GM19035 (cell line): ENCODE results near the gene TMEFF2.
"Not testable (repeated sequence)": the region's sequence is repeated elsewhere in the genome, so short reads cannot be mapped to it uniquely, and the experiment has no call there.

ENCODE experiments used
- ATAC-seq: cut with Tn5 transposase; IDR thresholded peaks from one replicate; pipeline ENCODE4 v1.9.1; 2021; ENCODE audit not compliant: unreplicated experiment

TMEFF2 gene

DNA sequence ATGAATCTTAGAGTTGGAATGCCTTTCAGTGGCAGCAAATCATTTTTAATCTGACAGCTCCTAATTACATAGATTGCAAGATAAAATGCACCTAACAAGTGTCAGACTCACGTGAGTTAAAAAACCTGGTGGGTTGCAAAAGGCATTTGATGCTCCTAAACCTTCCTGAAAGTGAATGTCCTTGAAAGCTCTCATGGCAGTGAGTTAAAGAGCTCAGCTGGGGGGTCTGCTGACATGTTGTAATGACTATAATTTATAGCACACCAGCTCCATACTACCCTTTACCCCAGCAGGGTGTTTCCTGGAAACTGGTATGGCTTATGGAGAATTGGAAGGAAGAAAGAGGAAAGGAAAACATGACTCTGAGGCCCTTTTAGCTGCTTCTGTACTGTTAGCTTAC is 256.0 kb downstream of the TMEFF2 start:
- ATAC-seq = no peak

DNA sequence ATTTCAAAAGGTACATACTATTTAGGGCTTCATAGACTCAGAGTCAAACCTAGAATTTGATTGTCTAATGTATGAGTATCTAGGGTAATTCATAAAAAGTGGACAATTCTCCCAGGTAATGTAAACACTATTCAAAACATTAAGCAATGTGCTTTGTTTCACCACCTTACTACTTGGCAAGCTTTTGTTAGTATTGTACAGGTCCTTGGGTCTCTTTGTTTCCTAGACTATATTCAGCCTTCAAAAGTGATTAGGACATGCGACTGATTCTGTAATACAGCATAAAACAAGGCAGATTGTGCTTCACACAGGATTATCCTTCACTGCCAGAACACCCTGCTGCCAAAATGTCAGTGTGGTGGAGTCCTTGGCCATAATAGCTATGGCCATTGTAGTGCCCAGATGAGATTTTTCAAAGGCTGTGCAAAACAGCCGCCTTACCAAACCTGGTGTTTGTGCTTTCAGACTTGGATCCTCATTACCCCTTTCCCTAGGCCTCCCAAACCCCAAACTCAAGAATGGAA is 257.8 kb downstream of the TMEFF2 start:
- no peak for ATAC-seq

DNA sequence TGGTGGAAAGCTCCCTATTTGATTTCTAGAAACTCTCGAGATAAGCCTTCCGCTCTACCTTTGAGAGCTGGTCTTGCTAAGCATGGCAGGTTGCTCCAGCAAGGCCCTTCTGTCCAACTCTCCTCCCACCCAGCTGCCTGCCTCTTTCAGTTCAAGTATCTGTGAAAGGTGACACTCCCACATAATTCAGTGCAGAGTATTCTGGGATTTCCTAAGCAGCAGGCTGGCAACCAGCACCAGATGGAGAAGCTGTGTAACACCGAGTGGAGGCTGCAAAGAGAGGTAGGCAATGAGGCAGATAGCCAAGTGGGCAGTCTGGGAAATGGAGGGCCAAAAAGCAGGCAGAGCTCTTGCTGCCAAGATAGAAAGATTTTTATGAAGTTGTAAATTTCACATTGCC is 259.5 kb downstream of the TMEFF2 start:
- no peak for ATAC-seq

DNA sequence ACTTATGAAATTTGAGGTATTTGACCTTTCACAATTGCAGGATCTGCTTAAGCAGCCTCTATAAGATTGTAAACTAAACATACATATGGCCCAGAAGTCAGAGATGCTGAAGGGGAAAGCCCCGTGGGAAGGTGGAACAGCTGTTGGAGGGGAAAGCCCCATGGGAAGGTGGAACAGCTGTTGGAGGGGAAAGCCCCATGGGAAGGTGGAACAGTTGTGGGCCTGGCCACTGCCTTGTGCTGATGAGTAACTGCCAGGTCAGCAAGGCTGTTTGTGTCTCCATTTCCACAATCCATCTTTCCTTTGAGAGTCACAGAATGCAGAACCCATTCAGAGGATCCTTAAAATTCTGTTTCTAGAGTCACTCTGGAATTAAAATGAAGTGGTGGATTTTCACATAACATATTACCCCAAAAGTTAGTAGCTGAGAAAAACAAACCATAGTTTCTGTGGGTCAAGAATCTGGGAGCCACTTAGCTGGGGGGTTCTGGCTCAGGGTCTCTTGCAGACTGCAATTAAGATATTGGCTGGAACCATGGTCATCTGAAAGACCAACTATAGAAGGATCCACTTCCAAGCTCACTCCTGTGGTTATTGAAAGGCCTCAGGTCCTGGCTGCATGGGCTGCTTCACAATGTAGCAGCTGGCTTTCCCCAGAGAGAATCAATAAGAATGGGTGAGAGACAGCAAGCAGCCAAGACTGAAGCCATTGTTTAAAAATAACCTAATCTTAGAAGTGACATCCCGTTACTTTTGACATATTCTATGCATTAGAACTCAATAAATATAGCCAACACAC is 261.2 kb downstream of the TMEFF2 start:
- ATAC-seq = peak; percentile 86

DNA sequence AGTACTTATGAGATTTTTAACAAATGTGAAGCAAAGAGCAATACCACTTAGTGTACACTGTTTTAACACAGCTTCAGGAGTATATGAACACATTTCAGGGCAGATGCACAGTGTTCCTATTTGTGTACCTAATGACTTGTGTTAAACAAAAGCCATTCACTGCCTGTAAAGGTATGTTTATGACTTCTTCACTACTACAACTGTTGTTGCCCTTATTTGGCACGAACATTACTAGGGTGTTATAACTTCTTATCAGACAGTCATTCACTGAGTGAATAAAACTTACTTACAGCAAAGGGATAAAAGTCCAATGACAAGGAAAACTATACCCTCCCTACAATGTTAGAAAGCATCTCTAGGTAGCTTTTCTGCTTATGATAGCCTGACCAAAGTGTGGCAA is 262.4 kb downstream of the TMEFF2 start:
- ATAC-seq = no peak

DNA sequence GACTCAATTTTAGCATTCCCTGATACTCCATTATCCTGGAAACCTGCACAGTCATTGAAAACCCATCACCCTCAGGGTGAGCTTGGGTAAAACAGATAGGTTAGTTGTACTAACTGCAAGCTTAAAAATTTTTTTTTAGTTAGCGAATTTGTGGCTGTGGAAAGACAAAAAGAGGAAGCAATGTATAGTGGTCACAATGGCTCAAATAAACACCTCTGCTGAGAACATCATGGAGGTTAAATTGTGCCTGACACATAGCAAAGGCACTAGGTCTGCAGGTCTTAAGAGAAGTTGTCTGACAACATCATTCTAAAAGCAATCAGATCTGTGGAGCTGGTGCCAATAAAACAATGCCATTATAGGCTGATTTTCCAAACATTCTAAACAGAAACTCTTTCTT is 263.4 kb downstream of the TMEFF2 start:
- ATAC-seq = no peak

DNA sequence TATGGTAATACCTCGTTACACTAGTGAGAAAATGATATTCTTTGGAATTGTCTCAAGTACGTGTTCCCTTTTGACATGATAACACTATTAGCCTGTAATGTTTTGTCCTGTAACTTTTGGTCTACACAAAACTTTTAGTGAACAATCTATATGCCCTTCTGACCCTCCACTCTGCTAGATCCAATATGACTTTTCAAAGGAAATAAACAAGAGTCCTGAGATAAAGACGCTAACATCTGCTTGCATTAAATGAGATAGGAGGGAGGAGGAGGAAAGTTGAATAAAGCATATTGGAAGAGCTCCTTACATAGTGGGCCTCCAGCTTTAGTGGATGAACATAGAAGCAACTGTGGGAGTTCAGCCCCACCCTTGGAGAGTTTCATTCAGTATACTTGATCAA is 264.5 kb downstream of the TMEFF2 start:
- no peak for ATAC-seq

DNA sequence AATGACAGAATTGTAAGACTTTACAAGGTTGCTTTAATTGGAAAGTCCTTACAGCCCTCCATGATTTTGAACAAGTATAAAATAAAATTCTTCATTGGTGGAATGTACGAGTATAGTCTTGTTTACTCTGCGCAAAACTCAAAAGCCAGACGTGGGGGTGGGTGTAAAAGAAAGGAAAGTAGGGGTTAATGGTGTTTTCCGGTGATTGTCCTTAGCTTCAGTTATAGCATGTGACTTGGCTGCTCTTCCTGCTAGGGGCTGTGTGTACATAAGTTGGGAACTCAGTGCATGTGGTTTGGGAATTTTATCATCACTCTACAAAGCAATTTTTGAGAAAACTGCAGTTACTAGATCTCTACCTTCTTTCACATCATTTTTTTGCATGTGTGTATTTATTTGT is 265.4 kb downstream of the TMEFF2 start:
- no peak for ATAC-seq

DNA sequence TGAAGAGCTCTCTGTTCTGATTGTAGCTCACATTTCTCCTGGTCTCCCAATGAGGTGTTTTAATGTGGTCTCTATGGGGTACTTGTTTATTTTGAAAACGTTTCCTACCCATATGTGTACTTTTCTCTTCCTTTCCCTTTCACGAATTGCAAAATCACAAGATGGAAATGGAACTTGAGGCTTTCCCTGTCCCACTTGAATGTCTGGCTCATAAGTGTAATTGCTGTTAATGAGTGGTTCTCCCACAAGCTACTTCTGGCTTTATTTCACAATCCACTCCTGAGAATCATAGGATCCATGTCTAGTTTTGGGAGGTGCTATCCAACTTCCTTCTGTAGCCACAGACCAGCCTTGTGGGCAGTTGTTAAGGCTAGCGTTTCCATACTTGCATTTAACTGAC is 266.7 kb downstream of the TMEFF2 start:
- ATAC-seq = no peak

DNA sequence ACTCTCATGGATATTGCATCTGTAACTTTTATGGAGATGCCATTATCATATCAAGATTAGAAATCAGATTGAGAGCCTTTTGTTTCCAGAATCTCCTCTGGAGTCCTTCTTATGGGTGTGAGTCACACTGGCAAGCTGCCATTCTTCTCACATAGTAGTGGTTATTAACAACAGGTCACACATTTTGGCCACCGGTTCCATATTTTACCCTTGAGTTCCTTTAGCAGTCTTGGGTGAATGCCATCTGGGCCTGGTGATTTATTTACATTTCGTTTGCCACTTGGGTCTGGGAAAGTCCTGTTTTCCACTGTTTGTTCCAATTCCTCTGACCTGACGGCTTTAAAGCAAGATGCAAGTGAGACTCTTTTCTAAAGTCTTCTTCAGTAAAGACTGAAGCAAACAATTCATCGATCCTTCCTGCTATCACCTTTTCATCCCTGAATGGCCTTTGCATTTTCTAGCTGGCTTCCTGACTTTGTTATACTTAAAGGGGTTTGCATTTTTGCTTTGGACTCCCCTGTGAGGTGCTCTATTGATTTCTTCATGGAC is 267.3 kb downstream of the TMEFF2 start:
- ATAC-seq = no peak

DNA sequence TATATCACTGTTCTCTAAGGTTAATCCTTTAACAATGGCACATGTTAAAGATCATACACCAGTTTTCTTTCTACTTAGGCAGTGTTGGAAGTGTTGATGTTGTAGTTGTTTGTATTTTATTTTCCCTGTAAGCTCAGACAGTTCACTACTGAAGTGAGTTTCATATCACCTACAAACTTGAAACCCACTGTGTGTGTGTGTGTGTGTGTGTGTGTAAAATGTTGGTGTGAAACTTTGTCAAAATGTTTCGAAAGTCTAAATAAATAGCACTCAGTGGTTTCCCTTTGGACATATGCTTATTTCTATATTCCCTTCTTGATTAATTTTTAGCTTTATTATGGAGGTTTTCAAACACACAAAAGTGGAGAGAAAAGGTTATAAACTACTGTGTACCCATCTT is 268.1 kb downstream of the TMEFF2 start:
- no peak for ATAC-seq

DNA sequence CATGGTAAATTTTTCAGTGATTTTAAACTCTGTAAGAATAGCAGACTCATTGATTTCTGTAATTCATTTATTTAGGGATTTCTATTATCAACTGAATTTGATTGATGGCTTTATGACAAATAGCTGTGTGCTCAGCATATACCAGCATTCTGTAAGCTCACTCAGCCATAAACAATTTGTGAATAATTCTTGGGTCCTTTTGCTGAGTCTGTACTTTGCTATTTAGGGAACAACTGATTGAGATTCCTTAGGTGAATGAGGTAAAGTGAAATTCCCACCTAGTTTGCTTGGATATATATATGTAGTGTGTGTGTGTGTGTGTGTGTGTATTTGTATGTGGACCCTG is 271.1 kb downstream of the TMEFF2 start:
- ATAC-seq = no peak

DNA sequence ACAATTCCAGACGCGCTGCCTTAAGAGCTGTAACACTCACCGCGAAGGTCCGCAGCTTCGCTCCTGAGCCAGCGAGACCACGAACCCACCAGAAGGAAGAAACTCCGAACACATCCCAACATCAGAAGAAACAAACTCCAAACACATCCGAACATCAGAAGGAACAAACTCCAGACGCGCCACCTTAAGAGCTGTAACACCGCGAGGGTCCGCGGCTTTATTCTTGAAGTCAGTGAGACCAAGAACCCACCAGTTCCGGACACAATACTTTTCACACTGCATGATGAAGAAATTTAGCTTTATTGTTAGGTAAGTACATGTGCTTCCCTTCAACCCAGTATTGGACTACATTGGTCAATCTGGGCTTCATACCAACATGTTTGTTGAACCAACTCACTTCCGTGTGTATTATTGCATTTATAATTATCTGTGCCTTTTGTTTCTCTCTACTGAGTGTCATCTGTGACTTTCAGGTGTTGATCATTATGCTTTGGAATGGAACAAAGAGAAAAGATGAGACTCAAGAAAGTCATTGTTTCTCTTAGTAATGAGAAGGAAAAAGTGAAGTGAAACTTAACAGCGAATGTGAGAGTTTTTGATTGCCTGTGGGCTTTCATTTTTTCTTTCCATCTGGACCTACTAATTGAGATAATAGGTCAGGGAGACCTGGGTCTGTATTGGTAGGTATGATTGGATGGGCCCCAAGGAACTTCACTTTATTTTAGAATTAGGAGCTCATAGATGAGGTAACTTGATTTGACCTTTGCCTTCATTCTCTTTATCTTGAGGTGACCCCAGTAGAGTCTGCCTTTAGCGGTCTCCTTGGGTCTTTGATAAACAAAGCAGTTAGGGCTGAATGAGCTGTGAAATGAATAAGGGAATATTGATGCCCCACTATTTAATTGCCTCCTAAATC is 271.7 kb downstream of the TMEFF2 start:
- ATAC-seq = peak; percentile 90

DNA sequence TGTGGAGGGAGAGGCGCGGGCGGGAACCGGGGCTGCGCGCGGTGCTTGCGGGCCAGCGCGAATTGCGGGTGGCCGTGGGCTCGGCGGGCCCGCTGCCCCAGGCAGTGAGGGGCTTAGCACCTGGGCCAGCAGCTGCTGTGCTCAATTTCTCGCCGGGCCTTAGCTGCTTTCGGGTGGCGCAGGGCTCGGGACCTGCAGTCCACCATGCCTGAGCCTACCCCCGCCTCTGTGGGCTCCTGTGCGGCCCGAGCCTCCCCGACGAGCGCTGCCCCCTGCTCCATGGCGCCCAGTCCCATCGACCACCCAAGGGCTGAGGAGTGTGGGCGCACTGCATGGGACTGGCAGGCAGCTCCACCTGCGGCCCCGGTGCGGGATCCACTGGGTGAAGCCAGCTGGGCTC is 273.1 kb downstream of the TMEFF2 start:
- ATAC-seq = not testable (repeated sequence)

DNA sequence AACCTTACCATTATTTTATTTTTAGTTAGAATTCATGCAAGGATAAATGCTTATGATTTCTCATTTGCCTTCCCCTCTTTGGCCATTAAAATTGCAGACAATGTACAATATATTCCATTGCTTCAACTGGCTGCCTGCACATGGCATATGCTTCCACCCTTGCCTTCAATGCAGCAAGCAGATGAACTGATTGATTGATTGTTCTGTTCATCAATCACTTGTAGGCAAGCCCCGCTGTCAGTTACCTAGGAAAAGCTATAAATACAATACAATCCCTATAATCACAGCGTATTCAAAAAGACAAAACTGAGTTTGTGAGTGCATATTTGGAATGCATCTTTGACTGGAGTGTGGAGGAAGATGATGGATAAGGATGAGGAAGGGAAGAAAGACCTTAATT is 274.2 kb downstream of the TMEFF2 start:
- ATAC-seq = no peak

DNA sequence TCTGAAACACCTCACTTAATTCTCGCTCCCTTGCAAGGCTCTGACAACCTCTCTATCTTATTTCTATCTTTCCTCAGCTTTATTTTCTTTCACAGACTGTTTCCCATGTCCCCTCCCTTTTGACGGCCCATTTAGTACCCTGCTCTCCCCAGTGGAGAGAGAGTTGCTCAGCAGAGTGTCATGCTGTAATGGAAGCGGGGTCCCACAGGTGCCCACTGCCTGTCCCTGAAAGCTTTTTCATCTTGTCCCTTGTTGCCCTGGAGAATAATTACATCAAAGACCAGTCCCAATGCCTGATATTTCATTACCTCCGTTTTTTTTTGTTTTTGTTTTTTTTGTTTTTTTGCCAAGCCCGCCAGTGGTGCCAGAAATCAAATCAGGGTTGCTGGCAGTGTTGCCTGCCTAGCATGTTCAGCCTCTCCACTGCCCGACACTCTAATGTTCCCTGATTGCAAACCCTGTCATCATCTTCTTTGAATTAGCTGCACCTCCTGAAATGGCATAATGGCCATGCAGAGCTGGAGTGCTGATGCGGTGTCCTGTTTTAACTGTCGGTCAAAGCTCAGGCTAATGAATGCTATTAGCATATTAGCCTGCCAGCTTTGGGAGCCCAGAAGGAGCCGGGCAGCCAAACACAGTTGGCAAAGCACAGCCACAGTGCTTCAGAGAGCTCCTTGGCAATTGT is 276.6 kb downstream of the TMEFF2 start:
- ATAC-seq = no peak

DNA sequence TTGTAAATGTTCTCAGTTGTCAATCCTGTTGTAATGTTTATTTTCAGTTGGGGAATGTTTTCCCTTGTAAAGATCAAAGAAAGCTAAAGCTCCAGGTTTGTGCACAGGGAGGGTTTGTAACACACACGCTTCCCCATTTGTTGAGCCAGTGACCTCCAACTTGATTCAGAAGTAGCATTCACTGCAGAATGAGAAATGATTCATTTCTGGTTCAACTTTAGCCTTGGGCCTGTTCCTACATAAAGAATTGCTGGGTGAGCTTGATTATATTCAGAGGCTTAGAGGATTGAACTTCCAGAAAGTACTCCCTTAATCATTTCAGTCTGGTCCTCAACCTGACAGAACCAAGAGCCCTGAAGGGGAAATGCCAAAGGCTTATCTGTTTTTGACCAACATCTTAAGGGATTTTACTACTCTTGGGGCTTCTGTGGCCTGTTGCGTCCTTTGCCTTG is 277.3 kb downstream of the TMEFF2 start:
- no peak for ATAC-seq

DNA sequence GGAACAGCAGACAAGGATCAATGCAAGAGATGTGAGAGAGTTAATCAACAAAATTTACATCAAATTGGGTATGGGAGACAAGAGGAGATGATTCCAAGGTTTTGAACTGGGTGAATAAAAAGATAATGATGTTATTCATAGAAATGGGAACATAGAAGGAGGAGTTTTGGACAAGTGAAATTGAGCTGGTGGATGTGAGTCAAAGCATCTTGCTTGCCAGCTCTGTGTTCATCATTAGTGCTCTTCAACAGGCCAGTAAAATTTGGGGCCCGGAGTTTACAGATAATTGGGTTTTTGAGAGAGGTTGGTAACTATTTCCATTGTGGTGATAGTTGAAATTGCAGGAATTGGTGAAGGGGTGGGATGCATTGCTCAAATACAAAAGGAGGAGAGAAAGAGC is 277.9 kb downstream of the TMEFF2 start:
- no peak for ATAC-seq

DNA sequence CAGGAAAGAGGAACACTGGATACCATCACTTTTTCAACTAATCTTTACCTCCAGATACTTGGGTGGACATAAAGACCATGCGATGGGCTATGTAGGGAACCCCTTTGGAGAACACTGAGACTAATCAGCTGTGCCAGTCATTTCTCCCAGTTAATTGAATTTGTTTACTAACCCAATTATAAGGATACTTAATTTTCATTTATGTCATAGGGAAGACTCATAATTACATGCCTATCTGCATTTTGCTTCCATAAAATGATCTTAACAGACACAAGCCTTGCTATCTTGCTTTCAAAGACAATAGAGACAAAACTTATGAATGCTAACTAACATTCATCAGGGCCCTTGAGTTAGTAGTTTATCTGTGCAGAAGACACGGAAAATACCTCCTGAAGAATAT is 279.0 kb downstream of the TMEFF2 start:
- no peak for ATAC-seq

DNA sequence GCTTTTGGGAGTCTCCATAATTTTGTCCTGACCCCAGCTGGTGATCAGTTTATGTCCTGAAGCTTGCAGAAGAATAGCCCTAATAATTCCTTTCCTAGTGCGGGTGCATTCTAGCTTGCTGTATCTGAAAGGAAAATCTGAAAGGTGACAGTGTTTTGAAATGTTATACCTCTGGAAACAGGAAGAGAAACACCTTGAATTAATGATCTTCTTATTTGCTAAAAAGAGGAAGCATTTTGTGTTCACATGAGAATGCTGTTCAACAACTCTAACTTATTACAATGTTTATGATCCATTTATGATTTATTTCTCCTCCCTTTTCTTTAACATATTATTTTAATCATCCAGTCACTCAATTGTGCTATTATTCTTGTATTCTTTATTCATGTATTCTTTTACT is 280.9 kb downstream of the TMEFF2 start:
- no peak for ATAC-seq

DNA sequence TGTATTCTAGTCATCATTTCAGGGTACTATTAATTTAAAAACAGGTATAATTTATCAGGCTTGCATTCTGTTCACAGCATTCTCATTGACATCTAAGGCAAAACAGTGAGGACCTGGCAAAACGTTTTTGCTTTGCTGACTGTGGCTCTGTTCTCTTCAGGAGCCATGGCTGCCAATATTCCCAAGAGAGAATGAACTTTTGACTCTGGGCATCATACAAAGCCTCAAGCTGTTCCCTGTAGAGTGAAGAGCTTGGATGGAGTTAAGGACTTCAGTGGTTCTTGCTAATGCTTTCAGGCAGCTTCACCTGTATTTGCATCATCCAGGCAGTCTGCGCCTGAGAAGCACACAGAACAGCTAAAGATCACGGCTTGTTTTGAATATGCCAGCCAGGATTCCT is 282.0 kb downstream of the TMEFF2 start:
- no peak for ATAC-seq
